Small intestine (tissue), 7 donors: ENCODE measurements around the gene CCDC180. TPM values are rescaled to one million over a fixed set of nuclear protein-coding genes. Genes with fewer than 3 reads are reported as not detected.

ENCODE experiments used
- DNase-seq, 2 donors: peaks; one replicate each; pipeline versions ENCODE4 v3.0.0 to v3.0.0-alpha.2; 2013
- FAIRE-seq: peaks from 2 replicates; lab custom pipeline; 2012; peaks lifted over from hg19 to GRCh38; lab: Jason Lieb, UNC
- H3K27ac ChIP-seq, 3 donors: one replicate each; pipeline ENCODE4 v1.5.1; 2013; ENCODE audit warnings: low read length in 2 of 3, mild to moderate bottlenecking in 2 of 3, control low read depth in 1 of 3, inconsistent platforms in 1 of 3, low read depth in 1 of 3, moderate library complexity in 1 of 3
- H3K27me3 ChIP-seq, 3 donors: one replicate each; pipeline ENCODE4 v1.6.1; 2013; ENCODE audit warnings: low read length in 3 of 3, inconsistent platforms in 1 of 3; ENCODE audit not compliant: control insufficient read depth in 3 of 3, insufficient read depth in 3 of 3
- H3K36me3 ChIP-seq, 3 donors: one replicate each; pipeline ENCODE4 v1.6.1; 2013; ENCODE audit warnings: low read length in 3 of 3, inconsistent platforms in 1 of 3, low read depth in 1 of 3, mild to moderate bottlenecking in 1 of 3, moderate library complexity in 1 of 3; ENCODE audit not compliant: control insufficient read depth in 3 of 3, insufficient read depth in 2 of 3
- H3K4me1 ChIP-seq, 3 donors: one replicate each; pipeline ENCODE4 v1.6.1; 2013; ENCODE audit warnings: low read length in 2 of 3, inconsistent platforms in 1 of 3, low read depth in 1 of 3, mild to moderate bottlenecking in 1 of 3, moderate library complexity in 1 of 3; ENCODE audit not compliant: control insufficient read depth in 3 of 3, insufficient read depth in 2 of 3
- H3K4me3 ChIP-seq, 3 donors: one replicate each; pipeline ENCODE4 v1.5.1; 2013; ENCODE audit warnings: low read length in 3 of 3, control low read depth in 1 of 3, inconsistent platforms in 1 of 3, low read depth in 1 of 3, mild to moderate bottlenecking in 1 of 3, moderate library complexity in 1 of 3
- H3K9me3 ChIP-seq, 2 donors: one replicate each; pipeline ENCODE4 v1.6.1; 2013; ENCODE audit warnings: low read depth in 1 of 2, low read length in 1 of 2; ENCODE audit not compliant: control insufficient read depth in 2 of 2, insufficient read depth in 1 of 2
- WGBS, 3 donors: extraction: QIAGEN DNeasy Blood & Tissue Kit; methylation state at CpG; one replicate each; pipeline ENCODE4 v1.1.7; 2013; 5-methylcytosine and 5-hydroxymethylcytosine counted together
- polyA plus RNA-seq, 4 donors: library from polyadenylated mRNA; stranded (reverse) in 3 of 4; unstranded in 1 of 4; fragments of 200-250 nt in 3 of 4; fragments of 120-200 nt in 1 of 4; gene quantifications; one replicate each; pipeline versions ENCODE4 v1.2.1 to v1.2.3, GENCODE V29; 2013
- donor health status: healthy with polysubstance abuse.
- donor health status: control.
- donor health status: control.
- donor health status: Bipolar disorder and iron deficiency.
- donor health status: healthy.

CCDC180 gene
- polyA plus RNA-seq, 4 donors, result 1.5 to 7.7 TPM; not detected in 2

- peak in 1 of 2 donors; percentile 32 for DNase-seq
- WGBS, 3 donors, result 75 to 89% (median 84%) methylated on average over 4 of the region's 4 CpGs
Observed at GRCh38 chr9:97354637-97355036, 47.2 kb downstream of the CCDC180 start.

GRCh38 chr9:97357056-97357455 is 49.6 kb downstream of the CCDC180 start:
- 59 to 71% (median 69%) methylated on average over 5 of the region's 5 CpGs for WGBS, 3 donors
- peaks cover 0 to 27% (median 5%) of the 10 kb centered on the region in 3 donors for H3K36me3 ChIP-seq
- H3K27me3 ChIP-seq, result no peaks in the 10 kb centered on the region
- no peak overlapping the region for H3K27ac ChIP-seq
- peaks cover 0 to 3% (median 0%) of the 10 kb centered on the region in 3 donors for H3K4me1 ChIP-seq
- no peak for FAIRE-seq
- no peak overlapping the region for H3K4me3 ChIP-seq
- no peak for DNase-seq
- H3K9me3 ChIP-seq, result no peaks in the 10 kb centered on the region

More at GRCh38 chr9:97354637-97355036, 47.2 kb downstream of the CCDC180 start:
- no peak for FAIRE-seq
- peaks cover 0 to 10% (median 5%) of the 10 kb centered on the region in 3 donors for H3K36me3 ChIP-seq
- no peak overlapping the region for H3K27ac ChIP-seq
- H3K4me1 ChIP-seq, result peaks cover 0 to 3% (median 0%) of the 10 kb centered on the region in 3 donors
- no peaks in the 10 kb centered on the region for H3K9me3 ChIP-seq
- no peak overlapping the region for H3K4me3 ChIP-seq
- H3K27me3 ChIP-seq, result no peaks in the 10 kb centered on the region

Other genes with a start within 250 kb of the CCDC180 start
- gene TDRD7, start 104.4 kb downstream of the CCDC180 start, polyA plus RNA-seq, result 10 to 100 TPM; 15.2 to 24.9 (median 20.3) TPM
- gene TMOD1, start 194.0 kb downstream of the CCDC180 start, polyA plus RNA-seq, result 1 to 10 TPM; 1.1 to 9.9 (median 1.6) TPM